Lung microvascular endothelial cell (primary cell): ENCODE measurements around the gene MIS18A. TPM values are rescaled to one million over a fixed set of nuclear protein-coding genes. Genes with fewer than 3 reads are reported as not detected.
A peak's percentile ranks its signal among the peaks of the same experiment; 100 is the strongest.

Experiments
- DNase-seq, 2 donors: peaks; one replicate each; pipeline versions ENCODE4 v3.0.0 to v3.0.0-alpha.2; 2010; ENCODE audit warnings: low read depth in 2 of 2
- total RNA-seq: library from RNA; depleted of rRNA; stranded (reverse); fragments of >200 nt; gene quantifications from 2 replicates; pipeline ENCODE4 v1.2.1, GENCODE V29; 2014

The MIS18A gene
- total RNA-seq, 1 donor from 2014 or later = 3.0 TPM

GRCh38 chr21:32256873-32257620 lies 21.8 kb downstream of the MIS18A start:
- peak; percentile 94 to 96 for DNase-seq

- no peak for DNase-seq
These were observed 22.6 kb downstream of the MIS18A start for GRCh38 chr21:32256251-32256650.

DNA sequence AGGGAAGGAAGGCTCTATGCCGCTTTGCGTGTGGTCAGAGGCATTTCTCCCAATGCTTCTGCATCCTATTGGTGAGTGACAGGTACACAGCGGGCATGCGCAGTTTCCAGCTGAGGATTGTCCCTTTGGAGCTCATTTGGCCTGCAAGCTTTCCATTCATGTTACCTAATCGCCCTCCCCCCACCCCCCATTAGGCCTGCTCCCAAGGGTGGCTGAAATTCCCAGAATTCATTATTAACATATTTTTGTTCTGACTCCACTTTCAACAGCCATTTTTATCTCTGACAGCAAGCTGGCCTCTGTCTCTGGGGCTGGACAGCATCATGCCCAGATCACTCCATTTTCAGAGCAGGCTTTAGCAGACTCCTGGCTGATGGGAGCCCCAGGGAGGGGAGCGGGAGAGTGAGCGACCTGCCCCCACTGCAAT lies 25.6 kb downstream of the MIS18A start:
- no peak for DNase-seq

GRCh38 chr21:32252136-32252535 lies 26.7 kb downstream of the MIS18A start:
- DNase-seq = no peak

GRCh38 chr21:32249511-32250280 lies 29.2 kb downstream of the MIS18A start:
- DNase-seq = no peak

DNA sequence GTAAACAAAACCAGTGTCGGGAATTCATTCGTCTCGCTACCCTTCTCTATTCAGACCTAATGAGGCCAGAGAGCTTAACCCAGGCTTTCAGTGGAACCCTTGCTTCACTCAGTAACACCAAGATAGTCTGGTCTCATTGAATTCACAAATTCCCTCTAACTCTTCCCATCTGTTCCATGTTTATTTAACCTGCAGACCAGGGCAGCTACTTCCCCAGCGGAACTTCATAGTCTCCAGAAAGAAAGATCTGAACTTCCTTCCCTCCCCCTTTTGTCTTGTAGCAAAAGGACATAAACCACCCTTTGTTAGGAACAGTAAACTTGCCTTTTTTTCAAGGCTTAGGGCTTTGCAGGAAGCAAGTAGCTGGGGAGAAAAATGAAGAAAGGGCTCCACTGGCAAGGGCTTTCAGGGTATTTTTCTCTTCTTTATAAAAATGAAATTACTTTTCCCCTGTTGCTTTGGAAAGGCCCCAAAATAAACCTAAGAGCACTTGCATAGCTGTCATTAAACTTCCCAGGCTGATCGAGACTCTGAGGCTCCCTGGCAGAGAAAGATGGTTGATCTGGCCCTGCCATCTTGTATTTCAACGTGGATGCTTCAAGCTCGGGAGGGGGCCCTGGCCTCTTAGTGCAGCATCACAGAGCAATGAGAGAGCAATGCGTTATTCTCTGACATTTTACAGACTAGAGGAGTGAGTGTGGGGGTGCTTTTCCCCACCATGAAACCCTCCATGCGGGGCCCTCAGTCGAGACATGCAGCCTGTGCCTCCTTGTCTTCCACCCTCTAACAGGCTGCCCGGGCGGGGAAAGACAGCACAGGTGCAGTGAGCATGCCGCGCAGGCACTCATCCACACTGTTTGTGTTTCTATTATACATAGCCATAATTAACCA lies 30.0 kb downstream of the MIS18A start:
- DNase-seq = peak in 1 of 2 donors; percentile 30

GRCh38 chr21:32246571-32247140 lies 32.2 kb downstream of the MIS18A start:
- no peak for DNase-seq

DNA sequence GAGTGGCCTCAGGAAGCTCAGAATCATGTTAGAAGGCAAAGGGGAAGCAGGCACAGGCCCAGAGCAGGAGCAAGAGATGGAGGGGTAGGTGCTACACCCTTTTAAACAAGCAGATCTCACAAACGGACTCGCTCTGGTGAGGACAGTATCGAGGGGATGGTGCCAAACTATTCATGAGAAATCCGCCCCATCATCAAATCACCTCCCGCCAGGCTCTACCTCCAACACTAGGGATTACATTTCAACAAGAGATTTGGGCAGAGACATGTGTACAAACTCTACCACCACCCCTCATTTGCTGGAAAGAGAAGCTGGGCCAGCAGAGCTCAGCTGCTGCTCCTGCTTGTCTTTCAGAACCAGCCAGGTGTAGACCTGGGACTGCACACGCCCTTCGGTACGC lies 32.9 kb downstream of the MIS18A start:
- no peak for DNase-seq

DNA sequence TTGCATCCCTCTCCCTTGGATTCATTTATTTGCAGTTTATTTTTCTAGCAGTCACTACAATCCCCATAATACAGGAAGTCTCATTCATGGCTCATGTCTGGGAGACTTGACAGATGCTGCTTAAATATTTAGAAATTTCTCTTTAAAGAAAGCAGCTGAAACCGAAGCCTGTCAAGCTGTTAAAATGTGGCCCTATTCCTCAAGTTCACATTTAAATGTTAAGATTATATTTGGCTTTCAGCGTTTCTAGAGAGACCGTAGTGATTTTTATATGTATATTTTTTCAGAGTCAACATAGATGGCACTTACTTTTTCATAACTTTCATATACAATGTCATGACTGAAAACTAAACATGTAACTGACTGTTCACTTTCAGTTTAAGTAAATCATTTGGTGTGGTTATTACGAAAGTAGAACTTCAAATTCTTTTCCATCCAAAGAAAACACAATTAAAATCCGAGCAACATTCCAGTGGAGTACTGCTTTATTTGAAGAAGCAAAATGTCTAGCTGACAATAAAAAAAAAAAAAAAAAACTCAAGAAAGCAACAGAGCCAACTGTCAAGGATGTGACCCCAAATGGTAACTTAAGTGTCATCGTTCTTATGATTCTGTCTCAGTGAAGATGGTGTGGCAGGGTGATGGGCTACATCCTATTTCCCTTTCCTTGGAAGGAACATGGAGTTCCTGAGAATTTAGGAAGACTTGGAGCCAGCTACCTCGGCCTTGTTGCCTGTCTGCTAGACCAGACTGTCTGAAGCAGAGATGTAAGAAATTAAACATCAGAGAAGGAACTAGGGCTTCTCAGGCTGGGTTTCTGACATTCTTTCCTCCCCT lies 37.8 kb downstream of the MIS18A start:
- DNase-seq = no peak

- no peak for DNase-seq
These were observed 39.3 kb downstream of the MIS18A start for GRCh38 chr21:32239551-32239950.

- DNase-seq = no peak
These were observed 40.8 kb downstream of the MIS18A start for GRCh38 chr21:32238063-32238462.

DNA sequence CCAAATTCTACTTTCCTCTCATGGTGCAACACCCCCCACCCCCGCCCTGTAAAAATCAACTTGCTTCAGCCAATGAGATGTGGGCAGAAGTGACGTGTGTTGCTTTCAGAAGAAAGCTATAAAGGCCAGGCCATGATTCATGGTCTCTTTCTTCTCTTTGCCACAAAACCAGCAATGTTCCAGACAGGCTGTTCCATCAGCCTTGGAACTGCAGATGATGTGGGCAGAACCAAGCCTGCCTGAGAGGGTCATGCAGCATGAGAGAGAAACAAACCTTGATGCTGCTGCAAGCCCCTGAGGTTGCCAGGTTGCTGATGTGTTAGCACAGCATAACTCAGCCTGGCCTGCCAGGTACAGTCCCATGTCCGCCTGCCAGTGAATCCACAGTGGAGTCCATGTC lies 41.8 kb downstream of the MIS18A start:
- DNase-seq = no peak

DNA sequence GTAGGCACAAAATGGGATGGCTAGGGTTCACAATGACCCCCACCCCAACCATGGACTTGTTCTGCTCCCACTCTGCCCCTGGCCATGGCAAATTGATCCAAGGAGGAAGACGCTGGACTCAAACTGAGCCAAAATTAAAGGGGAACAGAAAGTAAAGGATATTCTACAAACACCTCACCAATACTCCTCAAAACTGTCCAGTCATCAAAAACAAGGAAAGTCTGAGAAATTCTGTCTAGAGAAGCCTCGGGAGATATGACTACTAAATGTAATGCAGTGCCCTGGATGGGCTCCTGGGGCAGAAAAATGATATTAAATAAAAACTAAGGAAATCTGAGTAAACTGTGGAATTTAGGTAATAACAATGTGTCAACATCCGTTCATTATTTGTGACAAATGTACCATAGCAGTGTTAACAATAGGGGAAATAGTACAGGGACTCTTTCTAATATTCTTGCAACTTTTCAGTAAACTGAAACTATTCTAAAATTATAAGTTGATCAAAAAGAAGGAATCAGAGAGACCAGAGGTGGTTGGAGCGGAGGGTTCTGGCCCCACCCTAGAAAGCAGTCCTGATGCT lies 45.0 kb downstream of the MIS18A start:
- DNase-seq = no peak

- peak in 1 of 2 donors; percentile 4 for DNase-seq
These were observed 45.7 kb downstream of the MIS18A start for GRCh38 chr21:32233055-32233546.

GRCh38 chr21:32226444-32226843 lies 52.4 kb downstream of the MIS18A start:
- no peak for DNase-seq

Other genes starting within 250 kb of the MIS18A start
- gene MRAP, start 19.8 kb upstream of the MIS18A start, total RNA-seq = not detected in 2 replicates
- gene URB1, start 114.0 kb upstream of the MIS18A start, total RNA-seq = 12.6 and 16.5 TPM in 2 replicates
- gene EVA1C, start 133.7 kb upstream of the MIS18A start, total RNA-seq = 13.5 and 13.7 TPM in 2 replicates